NCI-H2107 treated with DMSO at 0.1 percent for 48 hours (cell line): Measurements from ENCODE around the gene PRPF31.
"Not testable (repeated sequence)": the region's sequence is repeated elsewhere in the genome, so short reads cannot be mapped to it uniquely, and the experiment has no call there.

Source experiments
- DNase-seq: peaks from one replicate; lab custom pipeline; 2025; ENCODE audit not compliant: unreplicated experiment; lab: John Stamatoyannopoulos, UW

The PRPF31 gene

GRCh38 chr19:54115109-54116063 is at the start of gene PRPF31, which contains the start of gene TFPT:
Gene PRPF31 (plus strand): TSS chr19:54115754. CDS start chr19:54118279, 2,525 bp downstream.
Gene TFPT (minus strand): TSS chr19:54115657. CDS start chr19:54115269, 388 bp downstream.
- peak; percentile 94 for DNase-seq

GRCh38 chr19:54069470-54069869 is 46.1 kb upstream of the PRPF31 start:
- no peak for DNase-seq

- no peak for DNase-seq
Measured at GRCh38 chr19:54073829-54074228, 41.7 kb upstream of the PRPF31 start.

- no peak for DNase-seq
Measured at GRCh38 chr19:54074851-54075250, 40.7 kb upstream of the PRPF31 start.

GRCh38 chr19:54077334-54077733 is 38.2 kb upstream of the PRPF31 start:
- no peak for DNase-seq

- no peak for DNase-seq
Measured at GRCh38 chr19:54081032-54081431, 34.5 kb upstream of the PRPF31 start, which contains the start of gene TARM1. Gene TARM1 (minus strand): TSS chr19:54081365. CDS start chr19:54081340, 25 bp downstream.

GRCh38 chr19:54084410-54084809 is 31.1 kb upstream of the PRPF31 start:
- DNase-seq = no peak

GRCh38 chr19:54094426-54095000 is 21.0 kb upstream of the PRPF31 start:
- DNase-seq = no peak

- no peak for DNase-seq
Measured at GRCh38 chr19:54095136-54095858, 20.3 kb upstream of the PRPF31 start.

- not testable (repeated sequence) for DNase-seq
Measured at GRCh38 chr19:54095859-54096616, 19.5 kb upstream of the PRPF31 start.

GRCh38 chr19:54096617-54097106 is 18.9 kb upstream of the PRPF31 start:
- no peak for DNase-seq

GRCh38 chr19:54099190-54099902 is 16.2 kb upstream of the PRPF31 start:
- no peak for DNase-seq

GRCh38 chr19:54099903-54100255 is 15.7 kb upstream of the PRPF31 start:
- not testable (repeated sequence) for DNase-seq

- DNase-seq = no peak
Measured at GRCh38 chr19:54100561-54100960, 15.0 kb upstream of the PRPF31 start, which contains the start of gene OSCAR. Gene OSCAR (minus strand): TSS chr19:54100803. CDS start chr19:54100792, 11 bp downstream.

GRCh38 chr19:54102421-54103169 is 13.0 kb upstream of the PRPF31 start, which contains the start of gene NDUFA3:
Gene NDUFA3 (plus strand): TSS chr19:54102855. CDS start chr19:54102879, 24 bp downstream.
- DNase-seq = peak; percentile 96

GRCh38 chr19:54104998-54105715 is 10.4 kb upstream of the PRPF31 start:
- DNase-seq = no peak

- no peak for DNase-seq
Measured at GRCh38 chr19:54105796-54106195, 9.8 kb upstream of the PRPF31 start.

- no peak for DNase-seq
Measured at GRCh38 chr19:54106716-54107115, 8.8 kb upstream of the PRPF31 start.
